M059J (cell line): ENCODE measurements around the gene STIM2. TPM values are rescaled to one million over a fixed set of nuclear protein-coding genes. Genes with fewer than 3 reads are reported as not detected.

ENCODE experiments used
- DNase-seq: peaks from one replicate; pipeline ENCODE4 v3.0.0-alpha.2; 2012; ENCODE audit warnings: low read depth
- total RNA-seq: library from RNA; depleted of rRNA; stranded (reverse); fragments of >200 nt; shearing (Covaris generic); gene quantifications from 2 replicates; pipeline ENCODE4 v1.2.3, GENCODE V29; 2014

The STIM2 gene
- total RNA-seq, 1 experiment from 2014 or later, result 29.3 TPM

GRCh38 chr4:26900765-26901164, 40.1 kb downstream of the STIM2 start:
- no peak for DNase-seq

- no peak for DNase-seq
Observed at GRCh38 chr4:26905172-26905571, 44.5 kb downstream of the STIM2 start.

GRCh38 chr4:26907731-26908599, 47.3 kb downstream of the STIM2 start:
- DNase-seq, result no peak

- DNase-seq, result no peak
Observed at GRCh38 chr4:26909369-26909768, 48.7 kb downstream of the STIM2 start.

- no peak for DNase-seq
Observed at GRCh38 chr4:26911254-26911653, 50.6 kb downstream of the STIM2 start.

- no peak for DNase-seq
Observed at GRCh38 chr4:26912069-26912468, 51.4 kb downstream of the STIM2 start.

DNA sequence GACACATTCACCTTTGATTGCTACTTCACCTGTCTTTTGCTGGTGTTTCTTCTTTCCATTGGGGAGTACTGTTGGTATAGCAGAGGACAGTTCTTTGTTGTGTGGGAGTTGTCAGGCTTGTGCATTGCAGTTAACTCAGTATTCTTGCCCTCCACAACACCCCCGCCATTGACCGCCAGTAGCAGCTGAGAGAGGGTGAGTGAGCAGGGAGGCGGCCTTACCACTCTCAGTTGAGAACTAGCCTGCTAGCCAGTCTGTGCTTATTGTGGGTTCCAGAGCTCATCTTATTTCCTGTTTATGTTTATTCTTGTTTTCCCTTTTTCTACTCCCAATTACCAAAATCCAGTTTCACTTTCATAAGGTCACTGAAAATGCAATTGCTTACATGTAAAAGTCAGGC, 52.2 kb downstream of the STIM2 start:
- DNase-seq, result peak; percentile 18

- peak; percentile 36 for DNase-seq
Observed at GRCh38 chr4:26916195-26916594, 55.6 kb downstream of the STIM2 start.

DNA sequence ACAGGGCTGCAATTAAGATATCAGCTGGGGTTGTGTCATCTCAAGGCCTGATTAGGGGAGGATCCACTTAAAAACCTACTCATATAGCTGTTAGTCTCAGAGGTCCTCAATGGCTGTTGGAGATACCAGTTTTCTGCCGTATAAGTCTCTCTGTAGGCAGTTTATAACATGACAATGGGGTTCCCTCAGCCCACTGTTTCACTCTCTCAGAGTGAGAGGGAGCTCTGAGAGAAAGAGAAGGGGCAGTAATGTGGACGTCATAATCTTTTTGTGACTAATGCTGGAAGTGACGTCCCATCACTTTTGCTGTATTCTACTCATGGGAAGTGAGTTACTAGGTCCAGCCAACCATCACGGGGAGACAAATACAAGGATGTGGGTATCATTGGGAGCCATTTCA, 70.3 kb downstream of the STIM2 start:
- no peak for DNase-seq

DNA sequence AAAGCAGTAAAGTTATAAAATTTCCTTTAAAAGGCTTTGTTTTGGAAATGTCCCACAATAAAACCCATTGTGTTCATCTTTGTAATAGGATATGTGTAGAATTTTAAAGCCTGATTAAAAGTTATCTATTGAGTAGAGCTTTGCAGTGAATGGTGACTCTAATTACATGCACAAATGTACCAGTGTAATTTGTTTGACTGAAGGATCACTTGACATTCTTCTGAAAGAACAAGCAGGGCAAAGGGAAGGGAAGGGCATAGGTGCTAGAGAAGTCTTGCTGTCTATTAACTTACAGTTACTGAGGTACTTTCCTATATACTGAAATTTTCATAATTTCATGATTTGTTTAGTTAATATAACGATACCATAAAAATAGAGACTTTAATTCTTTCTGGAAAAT, 70.8 kb downstream of the STIM2 start:
- DNase-seq, result no peak

GRCh38 chr4:26931966-26932365, 71.3 kb downstream of the STIM2 start:
- DNase-seq, result peak; percentile 18

GRCh38 chr4:26935397-26935796, 74.8 kb downstream of the STIM2 start:
- DNase-seq, result no peak

- peak; percentile 61 for DNase-seq
Observed at GRCh38 chr4:26936284-26937065, 75.8 kb downstream of the STIM2 start.

DNA sequence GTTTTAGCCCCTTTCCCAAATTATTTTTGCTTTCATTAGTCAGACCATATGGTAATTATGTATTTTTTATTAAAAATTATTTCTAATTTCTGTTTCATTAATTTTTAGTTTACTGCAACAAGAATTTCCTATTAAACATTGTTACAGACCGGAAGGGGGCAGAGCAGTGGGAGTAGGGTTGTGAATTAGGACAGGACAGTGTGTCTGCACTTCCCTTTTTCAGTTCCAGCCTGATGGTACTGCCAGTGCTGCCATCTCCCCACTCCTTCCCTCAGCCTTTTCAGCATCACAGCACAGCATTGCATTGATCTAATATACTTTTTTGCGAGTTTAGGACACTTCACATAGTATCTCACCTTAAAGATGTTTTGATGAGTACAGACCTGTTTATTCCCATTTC, 76.5 kb downstream of the STIM2 start:
- DNase-seq, result no peak

DNA sequence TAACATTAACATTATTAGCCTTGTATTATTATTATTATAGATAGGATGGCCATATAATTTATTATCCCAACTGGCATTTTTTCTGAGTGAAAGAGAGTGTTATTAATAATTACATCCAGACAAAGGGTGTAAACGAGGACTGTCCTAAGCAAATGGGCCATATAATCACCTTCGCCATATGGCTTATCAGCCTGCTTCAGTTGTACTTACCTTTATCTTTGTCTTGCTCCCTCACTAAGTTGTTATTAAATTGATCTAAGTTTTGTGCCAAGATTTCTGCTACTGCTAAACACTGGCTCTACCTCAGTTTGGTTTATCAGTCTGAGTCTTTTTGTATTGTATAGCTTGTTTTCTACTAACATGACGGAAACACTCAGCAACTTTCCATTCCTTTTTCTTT, 76.9 kb downstream of the STIM2 start:
- DNase-seq, result no peak

DNA sequence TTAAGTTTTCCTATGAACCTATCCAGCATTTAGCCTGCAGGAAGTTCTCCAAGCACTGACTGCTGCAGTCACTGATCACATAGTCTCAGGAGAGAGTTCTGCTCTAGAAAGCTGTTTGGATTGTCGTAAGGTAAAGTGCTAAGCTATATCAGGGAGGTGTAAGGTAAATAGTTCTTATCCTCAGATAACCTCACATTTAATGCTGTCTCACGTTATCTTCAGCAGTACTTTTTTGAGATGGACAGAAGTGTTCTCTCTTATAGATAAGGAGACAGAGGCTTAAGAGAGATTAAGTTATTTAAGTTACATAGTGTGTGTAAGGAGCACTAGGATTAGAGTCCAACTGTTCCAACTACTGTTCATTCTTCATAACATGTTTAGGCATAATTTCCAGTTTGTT, 77.9 kb downstream of the STIM2 start:
- no peak for DNase-seq

GRCh38 chr4:26941951-26942350, 81.3 kb downstream of the STIM2 start:
- no peak for DNase-seq

DNA sequence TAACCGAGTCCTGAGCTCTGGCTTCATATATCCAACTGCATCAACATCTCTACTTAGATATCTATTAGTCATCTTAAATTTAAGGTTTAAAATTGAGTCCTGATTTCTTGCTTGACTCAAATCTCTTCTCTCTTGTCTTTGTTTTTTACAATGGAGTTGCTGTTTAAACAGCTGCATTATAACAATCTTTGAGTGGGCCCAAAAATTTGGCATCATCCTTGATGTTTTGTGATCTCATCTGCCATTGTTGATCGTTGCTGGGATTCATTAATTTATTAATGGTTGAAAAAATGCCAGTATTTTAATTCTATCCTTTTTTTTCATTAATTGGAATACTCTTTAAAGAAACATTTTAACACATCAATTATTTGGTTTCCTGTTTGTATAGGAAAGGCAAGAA, 82.2 kb downstream of the STIM2 start:
- DNase-seq, result no peak

DNA sequence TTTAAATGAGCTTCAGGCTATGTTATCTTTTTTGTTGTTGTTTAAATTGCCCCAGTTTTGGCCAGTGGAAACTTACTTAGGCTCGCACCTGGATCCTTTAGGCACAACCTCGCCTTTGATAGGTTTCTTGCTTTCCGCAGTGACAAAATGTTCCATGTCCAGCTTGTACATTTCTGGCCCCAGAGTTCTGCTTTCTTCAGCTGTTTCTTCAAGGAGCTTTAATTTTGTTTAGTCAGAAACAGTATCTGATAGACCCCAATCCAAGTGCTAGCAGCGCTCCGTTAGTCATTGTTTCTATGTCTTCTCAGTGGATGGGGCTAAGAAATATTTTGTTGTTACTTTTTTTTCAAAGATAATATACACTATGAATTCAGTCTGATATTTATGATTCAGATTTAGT, 82.8 kb downstream of the STIM2 start:
- DNase-seq, result no peak

GRCh38 chr4:26945794-26946193, 85.2 kb downstream of the STIM2 start:
- no peak for DNase-seq

DNA sequence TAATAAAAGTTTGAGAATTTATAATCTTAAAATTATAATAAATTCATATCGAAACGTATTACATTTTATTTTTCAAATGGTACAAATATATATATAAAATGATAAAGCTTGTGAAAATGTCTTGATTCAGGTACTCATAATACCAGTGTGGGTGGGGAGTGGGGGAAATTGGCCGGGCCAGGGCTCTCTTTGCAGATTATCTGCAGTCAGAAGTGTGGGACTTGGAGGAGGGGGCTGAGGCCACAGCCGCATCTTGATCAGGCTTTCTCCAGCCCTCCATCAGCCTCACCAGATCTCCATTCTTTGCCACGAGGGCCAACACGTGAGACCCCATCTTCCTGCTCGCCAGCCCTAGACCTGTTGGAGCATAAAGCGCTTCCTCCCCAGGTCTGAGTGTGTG, 86.7 kb downstream of the STIM2 start:
- no peak for DNase-seq

- no peak for DNase-seq
Observed at GRCh38 chr4:26950446-26950845, 89.8 kb downstream of the STIM2 start.

DNA sequence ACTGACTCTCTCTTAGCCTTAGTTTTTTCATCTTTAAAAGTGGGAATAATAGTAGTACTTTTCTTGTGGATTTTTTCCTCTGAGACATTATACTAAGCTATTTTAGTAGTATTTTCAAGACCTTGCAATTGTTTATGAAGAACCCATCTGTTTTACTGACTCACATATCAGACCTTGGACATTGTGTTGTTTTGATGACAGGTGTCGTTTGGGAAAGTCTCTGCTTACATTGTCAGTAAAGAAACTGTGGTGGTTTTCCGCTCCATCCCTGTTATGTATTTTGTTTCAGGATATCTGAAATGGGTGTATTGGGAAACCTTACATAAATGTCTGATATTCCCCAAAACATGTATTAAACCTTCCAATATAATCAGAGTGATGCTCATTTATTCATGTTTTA, 92.2 kb downstream of the STIM2 start:
- DNase-seq, result no peak
